H1 (cell line): ENCODE results near the gene DVL3. TPM values are rescaled to one million over a fixed set of nuclear protein-coding genes. Genes with fewer than 3 reads are reported as not detected.

ENCODE experiments used
- CEBPB ChIP-seq: IDR thresholded peaks from 2 replicates; pipeline ENCODE4 v1.6.1; 2012; ENCODE audit warnings: low read depth, low read length
- CREB1 ChIP-seq: IDR thresholded peaks from 2 replicates; pipeline ENCODE4 v1.6.1; 2012; ENCODE audit warnings: inconsistent platforms
- NRF1 ChIP-seq: IDR thresholded peaks from 2 replicates; pipeline ENCODE4 v1.6.1; 2011; ENCODE audit warnings: mild to moderate bottlenecking, low read depth, low read length, improper control_type of control experiment
- PHF8 ChIP-seq: fragments of 200-600 bp; sonication (generic); conservative IDR thresholded peaks from 2 replicates; pipeline ENCODE4 v1.7.1; 2012; ENCODE audit warnings: low read depth, mild to moderate bottlenecking, inconsistent platforms, low read length, moderate library complexity
- polyA plus RNA-seq, 7 experiments: library from polyadenylated mRNA; depleted of rRNA in 3 of 7; stranded (reverse) in 5 of 7; unstranded in 2 of 7; fragments of >200 nt in 5 of 7; fragments of 200-250 nt in 2 of 7; gene quantifications; 1 replicate in 5 of 7; 2 replicates in 1 of 7; 4 replicates in 1 of 7; pipeline versions ENCODE4 v1.2.1 to v1.2.3, GENCODE V29; 2011 to 2013; ENCODE audit warnings: missing spikeins in 2 of 7, mixed read lengths in 2 of 7
- total RNA-seq: library from RNA; stranded (reverse); fragmentation: NEBNext Ultra II Directional; extraction: Animal tissue kit (Norgen Biotek cat#: 25700); gene quantifications from 2 replicates; pipeline ENCODE4 v1.2.1, GENCODE V29; 2021
- TF ChIP-seq, protein P1 (sequence below), 3 experiments: IDR thresholded peaks; 1 replicate in 2 of 3; 2 replicates in 1 of 3; pipeline versions ENCODE4 v1.5.1 to v1.6.1; 2011; ENCODE audit warnings: low read length in 3 of 3, mild to moderate bottlenecking in 3 of 3, inconsistent platforms in 2 of 3, low read depth in 1 of 3, moderate library complexity in 1 of 3; ENCODE audit not compliant: insufficient read depth in 1 of 3; ENCODE audit errors: control extremely low read depth in 1 of 3

DVL3 gene
- total and polyA plus RNA-seq, 2 of the 8 experiments (the other 6 are each of a cell fraction or from before 2014, with no cell fraction given) = 38.5 to 66.6 TPM

DNA sequence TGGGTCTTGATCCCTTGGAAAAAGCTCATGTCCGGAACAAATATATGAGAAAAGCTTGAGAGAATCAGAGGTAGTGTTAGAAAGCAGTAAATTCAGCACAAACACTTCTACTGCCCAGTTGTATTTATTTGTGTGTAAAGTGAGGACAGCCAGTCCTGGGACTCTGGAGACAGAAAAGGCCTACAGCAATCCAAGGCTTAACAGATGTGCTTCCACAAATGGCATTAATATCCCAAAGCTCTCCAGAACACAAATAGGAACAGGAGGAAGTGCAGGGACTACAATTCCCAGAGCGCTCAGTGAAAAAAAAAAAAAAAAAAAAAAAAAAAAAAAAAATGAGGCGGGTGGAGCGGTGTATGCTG, 19.1 kb downstream of the DVL3 start (continued):
- TF ChIP-seq PHF8 (no peak), CEBPB (no peak), NRF1 (no peak), CREB1 (no peak)
- TF ChIP-seq, protein P1, sequence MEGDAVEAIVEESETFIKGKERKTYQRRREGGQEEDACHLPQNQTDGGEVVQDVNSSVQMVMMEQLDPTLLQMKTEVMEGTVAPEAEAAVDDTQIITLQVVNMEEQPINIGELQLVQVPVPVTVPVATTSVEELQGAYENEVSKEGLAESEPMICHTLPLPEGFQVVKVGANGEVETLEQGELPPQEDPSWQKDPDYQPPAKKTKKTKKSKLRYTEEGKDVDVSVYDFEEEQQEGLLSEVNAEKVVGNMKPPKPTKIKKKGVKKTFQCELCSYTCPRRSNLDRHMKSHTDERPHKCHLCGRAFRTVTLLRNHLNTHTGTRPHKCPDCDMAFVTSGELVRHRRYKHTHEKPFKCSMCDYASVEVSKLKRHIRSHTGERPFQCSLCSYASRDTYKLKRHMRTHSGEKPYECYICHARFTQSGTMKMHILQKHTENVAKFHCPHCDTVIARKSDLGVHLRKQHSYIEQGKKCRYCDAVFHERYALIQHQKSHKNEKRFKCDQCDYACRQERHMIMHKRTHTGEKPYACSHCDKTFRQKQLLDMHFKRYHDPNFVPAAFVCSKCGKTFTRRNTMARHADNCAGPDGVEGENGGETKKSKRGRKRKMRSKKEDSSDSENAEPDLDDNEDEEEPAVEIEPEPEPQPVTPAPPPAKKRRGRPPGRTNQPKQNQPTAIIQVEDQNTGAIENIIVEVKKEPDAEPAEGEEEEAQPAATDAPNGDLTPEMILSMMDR (IDR thresholded peaks at IDR 0.05; ENCODE audit: control extremely low read depth in 1 of 3, insufficient read depth in 1 of 3, low read depth in 1 of 3, low read length in 3 of 3) = no peak
- TF ChIP-seq, all 59 proteins: peak for 0
